A549 (cell line): ENCODE measurements around the gene USP13.

Source experiments
- CEBPB ChIP-seq, 2 experiments: fragments of >200 bp in 1 of 2; sonication (Bioruptor Twin) in 1 of 2; formaldehyde crosslinking in 1 of 2; IDR thresholded peaks; 2 replicates each; pipeline ENCODE4 v1.6.1; 2012 to 2016
- CHD4 ChIP-seq: fragments of 200-600 bp; sonication (generic); IDR thresholded peaks from 2 replicates; pipeline ENCODE4 v1.6.1; 2016; ENCODE audit warnings: antibody characterized with exemption, mild to moderate bottlenecking, borderline replicate concordance
- CTCF ChIP-seq: fragments of >200 bp; sonication (Bioruptor Twin); formaldehyde crosslinking; IDR thresholded peaks from 3 replicates; pipeline ENCODE4 v1.5.1; 2016
- KDM1A ChIP-seq: fragments of 200-600 bp; sonication (generic); IDR thresholded peaks from 2 replicates; pipeline ENCODE4 v1.6.1; 2016; ENCODE audit warnings: low read depth, mild to moderate bottlenecking
- MAX ChIP-seq: IDR thresholded peaks from 2 replicates; pipeline ENCODE4 v1.6.1; 2012
- MAZ ChIP-seq: fragments of 150-350 bp; IDR thresholded peaks from 2 replicates; pipeline ENCODE4 v1.6.1; 2014; ENCODE audit warnings: antibody characterized with exemption, low read depth, low read length, borderline replicate concordance
- PBX3 ChIP-seq: IDR thresholded peaks from 2 replicates; pipeline ENCODE4 v1.6.1; 2012
- PHF8 ChIP-seq: fragments of 200-600 bp; sonication (generic); IDR thresholded peaks from 2 replicates; pipeline ENCODE4 v1.6.1; 2016; ENCODE audit warnings: low read depth, mild to moderate bottlenecking, antibody characterized with exemption, moderate library complexity, borderline replicate concordance
- POLR2A ChIP-seq: IDR thresholded peaks from 2 replicates; pipeline ENCODE4 v1.6.1; 2012; ENCODE audit warnings: mild to moderate bottlenecking, low read length
- POLR2AphosphoS2 ChIP-seq: conservative IDR thresholded peaks from 2 replicates; pipeline ENCODE4 v1.6.1; 2012; ENCODE audit warnings: low read length, improper control_type of control experiment, inconsistent platforms
- RAD21 ChIP-seq, 2 experiments: fragments of >200 bp in 1 of 2; sonication (Bioruptor Twin) in 1 of 2; formaldehyde crosslinking in 1 of 2; IDR thresholded peaks in 1 of 2; conservative IDR thresholded peaks in 1 of 2; 2 replicates in 1 of 2; 3 replicates in 1 of 2; pipeline ENCODE4 v1.6.1; 2012 to 2018; ENCODE audit warnings: inconsistent platforms in 1 of 2

GRCh38 chr3:179729086-179729485, 76.2 kb downstream of the USP13 start:
- TF ChIP-seq CTCF (no peak), KDM1A (no peak), POLR2A (no peak), POLR2AphosphoS2 (no peak), PHF8 (no peak), CEBPB (IDR thresholded peaks at IDR 0.05) (no peak), PBX3 (no peak), CHD4 (no peak), MAZ (no peak), MAX (no peak), RAD21 (conservative IDR thresholded peaks at IDR 0.05 in 1 of 2, IDR thresholded peaks at IDR 0.05 in 1 of 2) (no peak)
